Gastrocnemius medialis (tissue), 4 donors: ENCODE measurements around the gene FBXO46.

Experiments
- POLR2A ChIP-seq, 2 donors: fragments of 450-650 bp; IDR thresholded peaks; one replicate each; pipeline ENCODE4 v1.6.1; 2017; ENCODE audit warnings: antibody characterized with exemption in 2 of 2, mild to moderate bottlenecking in 2 of 2, moderate library complexity in 2 of 2
- TF ChIP-seq, protein P1 (sequence below), 5 experiments: fragments of 450-650 bp in 3 of 5; fragments of 200-600 bp in 2 of 5; sonication (generic) in 2 of 5; IDR thresholded peaks in 4 of 5; conservative IDR thresholded peaks in 1 of 5; 1 replicate in 4 of 5; 2 replicates in 1 of 5; pipeline ENCODE4 v1.5.1; 2016 to 2019; ENCODE audit warnings: antibody characterized with exemption in 5 of 5, mild to moderate bottlenecking in 3 of 5, moderate library complexity in 3 of 5

- TF ChIP-seq, protein P1, sequence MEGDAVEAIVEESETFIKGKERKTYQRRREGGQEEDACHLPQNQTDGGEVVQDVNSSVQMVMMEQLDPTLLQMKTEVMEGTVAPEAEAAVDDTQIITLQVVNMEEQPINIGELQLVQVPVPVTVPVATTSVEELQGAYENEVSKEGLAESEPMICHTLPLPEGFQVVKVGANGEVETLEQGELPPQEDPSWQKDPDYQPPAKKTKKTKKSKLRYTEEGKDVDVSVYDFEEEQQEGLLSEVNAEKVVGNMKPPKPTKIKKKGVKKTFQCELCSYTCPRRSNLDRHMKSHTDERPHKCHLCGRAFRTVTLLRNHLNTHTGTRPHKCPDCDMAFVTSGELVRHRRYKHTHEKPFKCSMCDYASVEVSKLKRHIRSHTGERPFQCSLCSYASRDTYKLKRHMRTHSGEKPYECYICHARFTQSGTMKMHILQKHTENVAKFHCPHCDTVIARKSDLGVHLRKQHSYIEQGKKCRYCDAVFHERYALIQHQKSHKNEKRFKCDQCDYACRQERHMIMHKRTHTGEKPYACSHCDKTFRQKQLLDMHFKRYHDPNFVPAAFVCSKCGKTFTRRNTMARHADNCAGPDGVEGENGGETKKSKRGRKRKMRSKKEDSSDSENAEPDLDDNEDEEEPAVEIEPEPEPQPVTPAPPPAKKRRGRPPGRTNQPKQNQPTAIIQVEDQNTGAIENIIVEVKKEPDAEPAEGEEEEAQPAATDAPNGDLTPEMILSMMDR (IDR thresholded peaks at IDR 0.05 in 4 of 5, conservative IDR thresholded peaks at IDR 0.05 in 1 of 5): no peak
- no peak for TF ChIP-seq POLR2A (IDR thresholded peaks at IDR 0.05)
Measured at GRCh38 chr19:45780146-45780447, 49.4 kb upstream of the FBXO46 start.
